ENCODE measurements around the gene TSR3.

The TSR3 gene

GRCh38 chr16:1351582-1352362 is at the start of gene TSR3, which contains the start of gene GNPTG:
TSR3 (minus strand) TSS chr16:1351878; CDS start chr16:1351804, 74 bp downstream.
GNPTG (plus strand) TSS chr16:1351931; CDS start chr16:1351966, 35 bp downstream.
- TF ChIP-seq EGR1 (IDR thresholded peaks at IDR 0.05): peak; percentile 37; the same call in 1 of the 2 replicates
- no peak; the same call in 1 of the 2 replicates for TF ChIP-seq NFIC (IDR thresholded peaks at IDR 0.05)
- TF ChIP-seq FOXM1 (IDR thresholded peaks at IDR 0.05; ENCODE audit: borderline replicate concordance, low read depth): no peak
- peak; percentile 88; the same call in 1 of the 2 replicates for TF ChIP-seq TAF1 (IDR thresholded peaks at IDR 0.05; ENCODE audit: low read depth)
- no peak for TF ChIP-seq CREB1 (IDR thresholded peaks at IDR 0.05; ENCODE audit: low read depth)
- no peak for TF ChIP-seq TEAD4 (IDR thresholded peaks at IDR 0.05)
- TF ChIP-seq TCF12 (IDR thresholded peaks at IDR 0.05; ENCODE audit: low read depth): peak; percentile 64
- no peak for TF ChIP-seq RAD21 (IDR thresholded peaks at IDR 0.05; ENCODE audit: low read depth)
- TF ChIP-seq, protein P1, sequence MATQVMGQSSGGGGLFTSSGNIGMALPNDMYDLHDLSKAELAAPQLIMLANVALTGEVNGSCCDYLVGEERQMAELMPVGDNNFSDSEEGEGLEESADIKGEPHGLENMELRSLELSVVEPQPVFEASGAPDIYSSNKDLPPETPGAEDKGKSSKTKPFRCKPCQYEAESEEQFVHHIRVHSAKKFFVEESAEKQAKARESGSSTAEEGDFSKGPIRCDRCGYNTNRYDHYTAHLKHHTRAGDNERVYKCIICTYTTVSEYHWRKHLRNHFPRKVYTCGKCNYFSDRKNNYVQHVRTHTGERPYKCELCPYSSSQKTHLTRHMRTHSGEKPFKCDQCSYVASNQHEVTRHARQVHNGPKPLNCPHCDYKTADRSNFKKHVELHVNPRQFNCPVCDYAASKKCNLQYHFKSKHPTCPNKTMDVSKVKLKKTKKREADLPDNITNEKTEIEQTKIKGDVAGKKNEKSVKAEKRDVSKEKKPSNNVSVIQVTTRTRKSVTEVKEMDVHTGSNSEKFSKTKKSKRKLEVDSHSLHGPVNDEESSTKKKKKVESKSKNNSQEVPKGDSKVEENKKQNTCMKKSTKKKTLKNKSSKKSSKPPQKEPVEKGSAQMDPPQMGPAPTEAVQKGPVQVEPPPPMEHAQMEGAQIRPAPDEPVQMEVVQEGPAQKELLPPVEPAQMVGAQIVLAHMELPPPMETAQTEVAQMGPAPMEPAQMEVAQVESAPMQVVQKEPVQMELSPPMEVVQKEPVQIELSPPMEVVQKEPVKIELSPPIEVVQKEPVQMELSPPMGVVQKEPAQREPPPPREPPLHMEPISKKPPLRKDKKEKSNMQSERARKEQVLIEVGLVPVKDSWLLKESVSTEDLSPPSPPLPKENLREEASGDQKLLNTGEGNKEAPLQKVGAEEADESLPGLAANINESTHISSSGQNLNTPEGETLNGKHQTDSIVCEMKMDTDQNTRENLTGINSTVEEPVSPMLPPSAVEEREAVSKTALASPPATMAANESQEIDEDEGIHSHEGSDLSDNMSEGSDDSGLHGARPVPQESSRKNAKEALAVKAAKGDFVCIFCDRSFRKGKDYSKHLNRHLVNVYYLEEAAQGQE (IDR thresholded peaks at IDR 0.05; ENCODE audit: low read depth): no peak
- TF ChIP-seq, protein P2, sequence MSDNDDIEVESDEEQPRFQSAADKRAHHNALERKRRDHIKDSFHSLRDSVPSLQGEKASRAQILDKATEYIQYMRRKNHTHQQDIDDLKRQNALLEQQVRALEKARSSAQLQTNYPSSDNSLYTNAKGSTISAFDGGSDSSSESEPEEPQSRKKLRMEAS (IDR thresholded peaks at IDR 0.05): peak; percentile 49; the same call in 1 of the 2 replicates
- no peak; the same call in 1 of the 2 replicates for TF ChIP-seq CEBPB (IDR thresholded peaks at IDR 0.05)
- peak; percentile 98 for TF ChIP-seq YY1 (IDR thresholded peaks at IDR 0.05; ENCODE audit: low read depth)
- TF ChIP-seq ZBTB7A (IDR thresholded peaks at IDR 0.05; ENCODE audit: low read depth): peak; percentile 35; the same call in 1 of the 2 replicates
- peak; percentile 74 for TF ChIP-seq EP300 (IDR thresholded peaks at IDR 0.05; ENCODE audit: borderline replicate concordance)
- peak; percentile 98 for TF ChIP-seq USF1 (IDR thresholded peaks at IDR 0.05)

DNA sequence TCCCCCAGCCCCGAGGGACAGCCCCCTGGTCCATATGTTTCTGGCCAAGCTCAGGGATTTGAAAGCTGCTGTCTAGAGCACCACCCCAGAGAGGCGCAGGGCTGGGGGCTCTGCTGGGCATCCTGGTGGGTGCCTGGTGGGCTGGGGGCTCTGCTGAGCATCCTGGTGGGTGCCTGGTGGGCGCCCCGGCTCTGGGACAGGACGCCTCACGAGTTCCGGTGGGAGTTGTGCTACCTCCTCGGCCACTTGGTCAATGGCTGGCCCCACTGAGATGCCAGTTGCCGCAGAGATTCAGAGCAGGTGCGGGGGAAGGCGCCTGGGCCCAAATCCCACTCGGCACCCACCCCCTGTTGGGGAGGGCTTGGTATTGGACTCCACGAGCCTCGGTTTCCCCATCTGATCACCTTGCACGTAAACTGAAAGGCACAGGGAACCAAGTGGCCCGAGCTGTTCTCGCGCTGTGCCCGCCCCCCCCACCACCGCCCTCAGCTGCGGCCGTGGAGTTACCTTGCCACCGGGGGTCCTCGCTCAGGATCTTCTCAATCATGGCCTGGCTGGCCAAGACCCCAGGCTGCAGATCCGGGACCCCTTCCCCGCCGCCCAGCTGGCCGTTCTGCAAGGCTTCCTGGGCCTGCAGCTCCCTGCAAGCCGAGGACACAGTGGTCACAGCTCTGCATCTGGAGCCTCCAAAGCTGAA is 49.5 kb upstream of the TSR3 start:
- no peak for TF ChIP-seq CEBPB (IDR thresholded peaks at IDR 0.05)
- no peak for TF ChIP-seq NFIC (IDR thresholded peaks at IDR 0.05)
- TF ChIP-seq RAD21 (IDR thresholded peaks at IDR 0.05; ENCODE audit: low read depth): no peak
- no peak for TF ChIP-seq TEAD4 (IDR thresholded peaks at IDR 0.05)
- TF ChIP-seq FOXM1 (IDR thresholded peaks at IDR 0.05; ENCODE audit: borderline replicate concordance, low read depth): no peak
- TF ChIP-seq, protein P2 (IDR thresholded peaks at IDR 0.05): no peak
- TF ChIP-seq EGR1 (IDR thresholded peaks at IDR 0.05): no peak
- no peak for TF ChIP-seq TCF12 (IDR thresholded peaks at IDR 0.05; ENCODE audit: low read depth)
- TF ChIP-seq ZBTB7A (IDR thresholded peaks at IDR 0.05; ENCODE audit: low read depth): no peak

GRCh38 chr16:1398826-1399581 is 47.3 kb upstream of the TSR3 start:
- TF ChIP-seq CEBPB (IDR thresholded peaks at IDR 0.05) (no peak), TAF1 (IDR thresholded peaks at IDR 0.05; ENCODE audit: low read depth) (no peak), ZBTB7A (IDR thresholded peaks at IDR 0.05; ENCODE audit: low read depth) (no peak), TEAD4 (IDR thresholded peaks at IDR 0.05) (no peak), USF1 (IDR thresholded peaks at IDR 0.05) (no peak)

DNA sequence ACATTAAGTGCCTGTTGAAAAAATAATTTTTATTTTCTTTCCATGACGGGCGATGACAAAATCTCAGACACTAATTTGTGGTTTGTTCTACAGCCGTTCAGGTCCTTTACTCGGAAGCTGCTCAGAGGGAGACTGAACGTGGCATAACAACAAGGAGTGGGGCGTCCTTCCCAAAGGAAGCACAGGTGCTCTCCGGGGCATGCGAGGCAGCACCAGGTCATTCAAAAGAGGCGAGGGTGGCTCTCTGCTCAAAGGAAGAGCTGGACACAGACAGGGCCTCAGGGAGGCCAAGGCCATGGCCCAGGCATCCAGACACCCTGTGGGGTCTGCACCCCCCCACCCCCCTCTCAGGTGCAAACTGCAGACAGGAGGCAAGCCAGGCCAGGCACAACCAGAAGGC is 46.7 kb upstream of the TSR3 start:
- TF ChIP-seq TCF12 (IDR thresholded peaks at IDR 0.05; ENCODE audit: low read depth) (no peak), NFIC (IDR thresholded peaks at IDR 0.05) (no peak), TEAD4 (IDR thresholded peaks at IDR 0.05) (no peak), CEBPB (IDR thresholded peaks at IDR 0.05) (no peak), CREB1 (IDR thresholded peaks at IDR 0.05; ENCODE audit: low read depth) (no peak), FOXM1 (IDR thresholded peaks at IDR 0.05; ENCODE audit: borderline replicate concordance, low read depth) (no peak), TAF1 (IDR thresholded peaks at IDR 0.05; ENCODE audit: low read depth) (no peak), USF1 (IDR thresholded peaks at IDR 0.05) (no peak), EP300 (IDR thresholded peaks at IDR 0.05; ENCODE audit: borderline replicate concordance) (no peak), ZBTB7A (IDR thresholded peaks at IDR 0.05; ENCODE audit: low read depth) (no peak), RAD21 (IDR thresholded peaks at IDR 0.05; ENCODE audit: low read depth) (no peak)
- TF ChIP-seq, protein P1 (IDR thresholded peaks at IDR 0.05; ENCODE audit: low read depth): no peak
- TF ChIP-seq, protein P2 (IDR thresholded peaks at IDR 0.05): no peak

Measured in Ishikawa (cell line).